GM13976 (cell line): ENCODE data around the gene FPR3.

Experiments
- DNase-seq: peaks from one replicate; pipeline ENCODE4 v3.0.0; 2012; ENCODE audit warnings: low spot score
- in situ Hi-C: fragments of 300-500 bp; cut with MboI; formaldehyde crosslinking; loops from one replicate; pipeline ENCODE4 v1.12.0; 2022; ENCODE audit warnings: low sequenced_read_pairs, mixed read lengths, inconsistent platforms; ENCODE audit not compliant: unreplicated experiment
- TF ChIP-seq, protein P1 (sequence below): IDR thresholded peaks from 2 replicates; pipeline ENCODE4 v1.5.1; 2012; ENCODE audit warnings: borderline replicate concordance, mild to moderate bottlenecking; ENCODE audit not compliant: insufficient read depth; ENCODE audit errors: extremely low read depth, missing control alignments, control extremely low read depth

The FPR3 gene

DNA sequence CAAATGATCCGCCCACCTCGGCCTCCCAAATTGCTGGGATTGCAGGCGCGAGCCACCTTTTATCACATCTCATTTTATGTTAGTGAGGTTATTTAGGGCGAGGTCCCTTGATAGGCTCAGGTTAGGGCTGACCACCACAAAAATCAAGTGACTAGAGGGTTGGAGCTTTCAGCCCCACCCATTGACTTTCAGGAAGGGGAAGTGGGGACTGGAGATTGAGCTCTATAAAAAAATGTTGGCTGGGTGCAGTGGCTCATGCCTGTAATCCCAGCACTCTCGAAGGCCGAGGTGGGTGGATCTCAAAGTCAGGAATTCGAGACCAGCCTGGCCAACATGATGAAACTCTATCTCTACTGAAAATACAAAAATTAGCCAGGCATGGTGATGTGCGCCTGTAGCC, 20.1 kb downstream of the FPR3 start:
- no peak for DNase-seq
- in situ Hi-C loops = no loop called here
- TF ChIP-seq, protein P1, sequence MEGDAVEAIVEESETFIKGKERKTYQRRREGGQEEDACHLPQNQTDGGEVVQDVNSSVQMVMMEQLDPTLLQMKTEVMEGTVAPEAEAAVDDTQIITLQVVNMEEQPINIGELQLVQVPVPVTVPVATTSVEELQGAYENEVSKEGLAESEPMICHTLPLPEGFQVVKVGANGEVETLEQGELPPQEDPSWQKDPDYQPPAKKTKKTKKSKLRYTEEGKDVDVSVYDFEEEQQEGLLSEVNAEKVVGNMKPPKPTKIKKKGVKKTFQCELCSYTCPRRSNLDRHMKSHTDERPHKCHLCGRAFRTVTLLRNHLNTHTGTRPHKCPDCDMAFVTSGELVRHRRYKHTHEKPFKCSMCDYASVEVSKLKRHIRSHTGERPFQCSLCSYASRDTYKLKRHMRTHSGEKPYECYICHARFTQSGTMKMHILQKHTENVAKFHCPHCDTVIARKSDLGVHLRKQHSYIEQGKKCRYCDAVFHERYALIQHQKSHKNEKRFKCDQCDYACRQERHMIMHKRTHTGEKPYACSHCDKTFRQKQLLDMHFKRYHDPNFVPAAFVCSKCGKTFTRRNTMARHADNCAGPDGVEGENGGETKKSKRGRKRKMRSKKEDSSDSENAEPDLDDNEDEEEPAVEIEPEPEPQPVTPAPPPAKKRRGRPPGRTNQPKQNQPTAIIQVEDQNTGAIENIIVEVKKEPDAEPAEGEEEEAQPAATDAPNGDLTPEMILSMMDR = no peak

DNA sequence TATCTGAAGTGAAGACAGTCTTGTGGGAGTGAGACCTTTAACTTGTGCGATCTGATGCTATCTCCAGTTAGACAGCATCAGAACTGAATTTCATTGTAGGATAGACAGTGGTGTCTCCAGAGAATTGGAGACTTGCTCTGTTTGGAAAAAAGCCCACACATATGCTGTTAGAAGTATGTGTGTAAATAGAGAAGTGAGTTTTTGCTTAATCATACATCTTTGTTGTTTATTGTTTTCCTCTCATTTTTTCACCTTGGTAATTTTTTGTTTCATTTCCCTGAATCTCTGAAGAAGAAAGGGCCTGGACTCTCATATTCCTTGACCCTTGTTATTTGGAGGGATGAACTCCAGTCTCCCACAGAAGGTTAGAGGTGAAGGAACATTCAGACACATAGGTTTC, 21.8 kb downstream of the FPR3 start:
- TF ChIP-seq, protein P1 = no peak
- in situ Hi-C loops = no loop called here
- no peak for DNase-seq

DNA sequence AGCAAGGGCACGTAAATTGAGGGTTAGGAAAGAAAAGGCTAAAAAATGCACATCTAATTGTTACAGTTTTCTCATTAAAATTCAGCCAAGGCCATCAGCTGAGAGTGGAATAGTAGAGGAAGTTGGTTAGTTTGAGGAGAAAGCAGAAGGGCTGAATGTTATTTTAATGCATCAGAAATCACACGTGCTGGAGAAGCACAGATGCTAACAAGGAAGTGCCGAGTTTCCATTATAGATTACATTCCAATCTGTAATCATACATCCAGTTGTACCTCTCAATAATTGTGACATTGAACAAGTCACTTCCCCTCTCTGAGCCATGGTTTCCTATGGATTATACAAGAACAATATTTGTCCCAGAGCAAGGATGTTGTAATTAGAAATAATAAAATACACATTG, 25.1 kb downstream of the FPR3 start:
- DNase-seq = no peak
- in situ Hi-C loops = no loop called here
- TF ChIP-seq, protein P1 = no peak

DNA sequence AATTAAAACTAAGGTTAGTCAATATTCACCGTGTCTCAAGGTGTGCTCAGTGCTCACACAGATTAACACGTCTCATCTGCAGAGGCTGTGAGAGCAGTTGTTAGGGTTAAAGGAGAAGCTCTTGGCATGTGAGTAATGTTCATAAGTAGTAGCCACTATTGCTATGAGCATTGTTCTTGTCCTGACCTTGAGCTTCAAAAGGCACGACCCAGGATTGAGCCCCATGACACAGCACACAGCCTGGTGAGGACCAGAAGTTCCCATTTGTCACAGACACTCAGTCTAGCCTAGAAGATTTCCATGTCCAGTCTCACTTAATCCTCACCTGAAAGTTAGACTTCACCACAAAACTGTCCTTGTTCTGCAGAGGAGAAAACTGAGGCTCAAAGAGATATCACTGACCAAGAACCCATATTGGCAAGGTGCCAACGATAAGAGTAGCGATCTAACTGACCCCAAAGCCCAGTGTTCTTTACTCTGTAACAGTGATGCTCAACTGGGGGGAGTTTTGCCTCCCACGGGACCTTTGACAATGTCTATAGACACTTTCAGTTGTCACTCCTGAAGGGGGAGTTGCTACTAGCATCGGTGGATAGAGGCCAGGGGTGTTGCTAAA, 26.0 kb downstream of the FPR3 start:
- in situ Hi-C loops = no loop called here
- no peak for DNase-seq
- TF ChIP-seq, protein P1 = no peak

DNA sequence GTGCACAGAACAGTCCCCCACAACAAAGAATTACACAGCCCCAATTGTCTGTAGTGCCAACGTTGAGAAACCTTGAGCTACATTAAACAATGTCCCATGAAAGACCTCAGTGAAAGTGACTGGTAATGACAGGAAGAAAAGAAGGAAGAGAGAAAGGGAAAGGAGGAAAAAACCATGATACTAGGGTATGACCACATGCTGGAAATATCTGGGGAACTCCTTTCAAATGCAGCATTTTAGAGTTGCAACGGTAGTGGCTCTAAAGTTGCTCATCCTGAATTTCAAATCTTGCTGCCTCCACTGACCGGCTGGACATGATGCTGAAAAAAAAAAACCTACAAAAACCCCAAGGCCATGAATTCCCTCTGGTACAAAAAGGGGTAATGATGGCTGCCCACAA, 26.5 kb downstream of the FPR3 start:
- no peak for DNase-seq
- in situ Hi-C loops = no loop called here
- TF ChIP-seq, protein P1 = no peak

DNA sequence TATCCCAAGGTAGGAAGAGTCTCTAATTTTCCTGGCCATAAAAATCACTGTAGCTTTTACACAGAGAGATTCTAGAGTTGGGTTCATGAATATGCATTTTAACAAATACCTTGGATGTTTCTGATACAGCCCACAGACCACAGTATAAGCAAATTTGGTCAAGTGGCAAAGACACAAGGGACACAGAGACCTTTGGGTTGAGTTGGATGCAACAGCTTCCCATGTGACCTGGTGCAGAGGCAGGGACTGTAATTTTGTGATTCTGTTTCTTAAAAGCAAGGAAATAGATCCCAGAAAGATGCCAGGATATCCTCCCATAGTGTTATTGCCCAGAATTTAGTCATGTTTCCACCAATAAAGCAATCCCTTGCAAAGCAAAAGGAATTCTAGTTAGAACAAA, 27.0 kb downstream of the FPR3 start:
- in situ Hi-C loops = no loop called here
- TF ChIP-seq, protein P1 = no peak
- DNase-seq = no peak
